Gastrocnemius medialis (tissue), 4 donors: ENCODE measurements around the gene SLC12A3.

ENCODE experiments used
- POLR2A ChIP-seq, 2 donors: fragments of 450-650 bp; IDR thresholded peaks; one replicate each; pipeline ENCODE4 v1.6.1; 2017; ENCODE audit warnings: antibody characterized with exemption in 2 of 2, mild to moderate bottlenecking in 2 of 2, moderate library complexity in 2 of 2
- TF ChIP-seq, protein P1 (sequence below), 5 experiments: fragments of 450-650 bp in 3 of 5; fragments of 200-600 bp in 2 of 5; sonication (generic) in 2 of 5; IDR thresholded peaks in 4 of 5; conservative IDR thresholded peaks in 1 of 5; 1 replicate in 4 of 5; 2 replicates in 1 of 5; pipeline ENCODE4 v1.5.1; 2016 to 2019; ENCODE audit warnings: antibody characterized with exemption in 5 of 5, mild to moderate bottlenecking in 3 of 5, moderate library complexity in 3 of 5

DNA sequence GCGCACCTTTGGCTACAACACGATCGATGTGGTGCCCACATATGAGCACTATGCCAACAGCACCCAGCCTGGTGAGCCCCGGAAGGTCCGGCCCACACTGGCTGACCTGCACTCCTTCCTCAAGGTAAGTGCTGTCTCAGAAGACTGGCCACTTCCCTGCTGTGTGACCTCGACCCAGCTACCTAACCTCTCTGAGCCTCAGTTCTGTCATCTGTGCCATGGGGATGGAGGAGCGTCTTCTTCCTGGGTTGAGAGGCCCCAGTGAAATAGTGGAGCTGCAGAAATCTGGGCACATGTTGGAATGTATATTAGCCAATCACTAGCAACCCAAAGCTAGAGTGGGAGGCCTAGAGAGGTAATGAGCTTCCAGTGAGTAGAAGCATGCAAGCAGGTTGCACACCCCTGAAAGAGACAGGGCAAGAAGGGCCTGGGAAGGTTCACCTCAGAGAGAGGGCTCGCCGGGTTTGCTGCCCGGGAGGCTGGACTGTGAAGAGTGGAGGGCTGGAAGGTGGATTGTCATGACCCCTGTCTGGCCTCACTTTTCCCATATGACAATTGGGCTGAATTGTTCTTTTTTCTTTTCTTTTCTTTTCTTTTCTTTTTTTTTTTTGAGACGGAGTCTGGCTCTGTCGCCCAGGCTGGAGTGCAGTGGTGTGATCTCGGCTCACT, 521 bp downstream of the SLC12A3 start:
- TF ChIP-seq, protein P1, sequence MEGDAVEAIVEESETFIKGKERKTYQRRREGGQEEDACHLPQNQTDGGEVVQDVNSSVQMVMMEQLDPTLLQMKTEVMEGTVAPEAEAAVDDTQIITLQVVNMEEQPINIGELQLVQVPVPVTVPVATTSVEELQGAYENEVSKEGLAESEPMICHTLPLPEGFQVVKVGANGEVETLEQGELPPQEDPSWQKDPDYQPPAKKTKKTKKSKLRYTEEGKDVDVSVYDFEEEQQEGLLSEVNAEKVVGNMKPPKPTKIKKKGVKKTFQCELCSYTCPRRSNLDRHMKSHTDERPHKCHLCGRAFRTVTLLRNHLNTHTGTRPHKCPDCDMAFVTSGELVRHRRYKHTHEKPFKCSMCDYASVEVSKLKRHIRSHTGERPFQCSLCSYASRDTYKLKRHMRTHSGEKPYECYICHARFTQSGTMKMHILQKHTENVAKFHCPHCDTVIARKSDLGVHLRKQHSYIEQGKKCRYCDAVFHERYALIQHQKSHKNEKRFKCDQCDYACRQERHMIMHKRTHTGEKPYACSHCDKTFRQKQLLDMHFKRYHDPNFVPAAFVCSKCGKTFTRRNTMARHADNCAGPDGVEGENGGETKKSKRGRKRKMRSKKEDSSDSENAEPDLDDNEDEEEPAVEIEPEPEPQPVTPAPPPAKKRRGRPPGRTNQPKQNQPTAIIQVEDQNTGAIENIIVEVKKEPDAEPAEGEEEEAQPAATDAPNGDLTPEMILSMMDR (IDR thresholded peaks at IDR 0.05 in 4 of 5, conservative IDR thresholded peaks at IDR 0.05 in 1 of 5): no peak
- TF ChIP-seq POLR2A (IDR thresholded peaks at IDR 0.05): no peak
